GOT3 (cell line): ENCODE data around the gene GSTA2.
"Not testable (repeated sequence)": the region's sequence is repeated elsewhere in the genome, so short reads cannot be mapped to it uniquely, and the experiment has no call there.

Source experiments
- DNase-seq: peaks from one replicate; lab custom pipeline; 2025; ENCODE audit warnings: mixed read lengths; lab: John Stamatoyannopoulos, UW

GSTA2 gene

GRCh38 chr6:52763322-52763916 lies at the start of gene GSTA2:
GSTA2 (minus strand) TSS chr6:52763475; CDS start chr6:52757947, 5,528 bp downstream.
- DNase-seq: not testable (repeated sequence)

- DNase-seq: not testable (repeated sequence)
Observed at GRCh38 chr6:52809777-52810176, 46.5 kb upstream of the GSTA2 start.

DNA sequence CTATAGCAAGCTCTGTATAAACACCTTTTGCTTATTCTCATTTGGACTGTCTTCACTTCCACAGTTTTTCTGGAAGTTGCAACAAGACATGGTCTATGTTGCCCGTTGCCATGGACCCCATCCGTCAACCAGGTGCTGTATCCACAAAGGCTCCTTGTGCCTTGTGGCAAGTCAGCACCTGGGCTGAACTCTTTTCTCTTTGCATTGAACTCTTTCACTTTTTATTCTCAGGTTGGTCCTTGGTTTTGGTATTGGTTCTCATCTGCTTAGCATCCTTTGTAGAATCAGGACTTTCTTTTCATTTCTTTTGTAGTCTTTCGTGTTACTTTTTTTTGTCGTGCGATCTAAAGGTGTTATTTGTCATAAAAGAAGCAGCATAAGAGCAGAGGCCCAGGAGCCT lies 45.4 kb upstream of the GSTA2 start:
- no peak for DNase-seq

DNA sequence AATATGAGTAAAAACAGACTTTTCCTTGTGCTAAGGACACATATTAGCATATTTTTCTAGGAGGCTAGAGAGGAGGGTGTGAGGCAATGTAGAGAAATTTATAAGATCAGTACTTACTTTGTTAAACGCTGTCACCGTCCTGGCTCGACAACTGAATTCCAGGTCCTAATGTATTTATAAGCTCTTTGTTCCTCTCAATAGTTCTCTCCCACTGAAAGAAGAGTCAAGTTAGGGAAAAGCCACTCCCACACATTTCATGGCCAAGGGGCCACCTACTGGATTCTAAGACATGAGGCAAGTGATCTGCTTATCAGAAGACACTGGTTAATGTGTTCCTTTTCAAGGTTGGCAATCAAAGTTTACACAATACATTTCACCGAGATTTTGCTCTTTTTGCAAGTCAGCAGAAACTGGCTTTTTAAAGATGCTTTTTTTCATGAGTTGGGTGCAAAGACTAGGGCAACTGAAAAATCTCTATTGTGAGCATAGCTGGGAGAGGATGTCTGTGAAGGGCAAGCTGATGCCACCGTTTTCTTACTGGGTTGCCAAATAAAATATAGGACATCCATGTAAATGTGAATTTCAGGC lies 40.5 kb upstream of the GSTA2 start, which contains the start of gene GSTA1:
GSTA1 (minus strand) TSS at position 149 of the 588 bp plus-strand sequence. CDS start 4,549 bp downstream, outside the sequence.
- DNase-seq: not testable (repeated sequence)

- no peak for DNase-seq
Observed at GRCh38 chr6:52802806-52803205, 39.5 kb upstream of the GSTA2 start.

DNA sequence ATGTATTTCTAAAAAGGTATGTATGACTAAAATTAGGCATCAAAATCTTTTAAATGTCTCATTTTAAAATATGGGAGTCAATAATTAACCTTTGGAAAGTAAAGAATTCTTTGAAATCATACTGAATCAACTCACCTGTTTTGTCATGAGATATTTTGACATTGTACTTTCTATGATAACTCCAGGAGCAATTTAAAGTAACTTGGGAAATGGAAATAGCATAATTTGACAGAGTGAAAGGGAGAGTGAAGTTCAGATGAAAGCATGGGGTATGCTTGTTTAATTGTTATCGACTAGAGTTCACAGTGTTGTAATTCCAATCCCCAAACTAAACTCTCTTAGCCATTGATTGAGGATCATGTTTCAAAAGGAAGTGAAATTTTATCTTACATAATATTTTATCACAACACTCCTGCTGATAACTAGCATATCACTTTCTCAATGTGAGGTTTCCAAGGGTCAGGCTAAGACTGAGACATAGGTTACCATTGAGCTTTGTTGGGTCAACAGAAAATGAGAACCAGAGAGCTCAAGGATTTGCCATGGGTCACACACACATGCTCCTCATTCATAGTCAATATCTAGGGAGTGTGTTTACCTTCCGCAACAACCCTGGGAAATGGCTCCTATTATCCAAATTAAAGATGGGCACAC lies 38.0 kb upstream of the GSTA2 start:
- no peak for DNase-seq

DNA sequence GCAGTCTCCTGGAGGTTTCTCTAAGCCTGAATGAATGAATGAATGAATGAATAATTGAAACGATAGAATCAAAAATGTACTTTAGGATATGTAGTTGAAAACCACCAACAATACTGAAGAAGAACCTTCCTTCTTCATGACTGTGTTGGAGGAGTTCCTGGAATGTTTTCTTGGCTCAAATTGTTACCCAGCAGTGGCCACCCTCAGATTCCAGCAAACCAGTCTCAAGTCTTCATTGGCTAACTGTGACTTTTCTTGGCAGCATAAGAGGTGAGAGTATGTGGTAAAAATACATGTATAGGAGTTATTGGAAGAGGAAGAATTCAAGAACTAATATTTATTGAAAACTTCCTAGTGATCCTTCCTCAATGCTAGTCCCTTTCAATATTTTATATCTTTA lies 36.0 kb upstream of the GSTA2 start:
- DNase-seq: not testable (repeated sequence)

DNA sequence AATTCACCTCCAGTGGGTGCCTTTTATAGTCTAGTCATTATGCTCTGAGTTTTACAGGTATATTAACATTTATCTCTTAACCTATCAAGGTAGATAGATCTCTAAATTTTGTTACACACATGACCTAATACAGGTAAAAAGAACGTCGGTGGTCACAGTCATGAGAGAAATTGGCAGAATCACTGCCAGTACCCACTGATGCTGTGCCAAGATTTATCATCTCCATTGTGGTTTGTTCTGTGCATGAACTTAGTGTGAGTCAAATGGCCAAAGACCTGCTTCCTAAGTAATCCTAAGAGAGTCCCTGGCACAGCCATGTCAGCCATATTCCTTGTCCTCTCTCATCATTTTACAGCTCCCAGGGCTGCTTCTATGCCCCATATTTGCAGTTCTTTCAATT lies 31.1 kb upstream of the GSTA2 start:
- DNase-seq: not testable (repeated sequence)

DNA sequence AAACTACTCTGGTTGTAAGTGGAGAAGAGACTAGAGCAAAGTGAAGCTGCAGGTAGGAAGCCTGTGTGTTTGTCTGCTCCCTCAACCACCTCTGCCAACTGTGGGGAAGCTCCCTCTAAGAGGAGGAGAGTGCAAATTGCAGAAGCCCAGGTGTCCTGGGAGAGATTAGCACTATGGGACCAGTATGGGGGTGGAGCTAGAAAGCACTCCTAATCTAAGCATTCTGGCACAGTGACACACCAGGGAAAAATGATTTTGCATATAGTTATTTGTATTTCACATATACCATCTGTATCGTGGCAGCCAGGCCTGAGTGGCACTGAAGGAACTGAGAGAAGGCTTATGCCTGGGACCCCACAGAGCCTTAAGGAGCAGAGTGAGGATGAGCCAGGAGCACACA lies 27.6 kb upstream of the GSTA2 start:
- DNase-seq: no peak

DNA sequence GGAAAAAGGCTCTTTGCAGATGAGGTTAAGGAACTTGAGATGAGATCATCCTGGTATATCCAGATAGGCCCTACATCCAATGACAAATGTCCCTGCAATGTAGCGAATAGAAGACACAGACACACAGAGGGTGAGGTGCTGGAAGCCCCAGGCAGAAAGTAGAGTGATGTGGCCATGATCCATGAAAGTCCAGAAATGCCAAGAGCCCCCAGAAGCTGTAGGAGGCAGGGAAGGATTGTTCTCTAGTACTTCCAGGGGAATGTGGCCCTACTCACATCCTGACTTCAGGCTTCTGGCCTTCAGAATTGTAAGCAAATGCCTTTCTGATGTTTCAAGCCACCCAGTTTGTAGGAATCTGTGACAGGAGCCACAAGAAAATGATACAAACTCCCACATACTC lies 26.4 kb upstream of the GSTA2 start:
- not testable (repeated sequence) for DNase-seq

DNA sequence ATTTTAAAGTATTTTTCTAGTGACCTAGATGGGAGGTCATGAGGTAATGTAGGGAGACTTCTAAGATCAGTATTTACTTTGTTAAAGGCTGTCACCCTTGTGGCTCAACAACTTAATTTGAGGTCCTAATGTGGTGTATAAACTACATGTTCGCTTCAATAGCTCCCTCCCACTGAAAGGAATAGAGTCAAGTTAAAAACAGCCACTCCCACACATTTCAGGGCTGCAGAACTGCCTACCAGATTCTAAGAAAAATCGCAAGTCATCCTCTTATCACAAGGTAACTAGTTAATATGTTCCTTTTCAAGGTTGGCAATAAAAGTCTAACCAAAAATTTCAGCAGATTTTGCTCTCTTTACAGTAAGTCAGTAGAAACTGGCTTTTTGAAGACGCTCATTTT lies 25.2 kb upstream of the GSTA2 start:
- no peak for DNase-seq

GRCh38 chr6:52787917-52788316 lies 24.6 kb upstream of the GSTA2 start:
- no peak for DNase-seq

GRCh38 chr6:52786249-52786956 lies 23.1 kb upstream of the GSTA2 start:
- DNase-seq: no peak

- DNase-seq: not testable (repeated sequence)
Observed at GRCh38 chr6:52782696-52783274, 19.5 kb upstream of the GSTA2 start.

DNA sequence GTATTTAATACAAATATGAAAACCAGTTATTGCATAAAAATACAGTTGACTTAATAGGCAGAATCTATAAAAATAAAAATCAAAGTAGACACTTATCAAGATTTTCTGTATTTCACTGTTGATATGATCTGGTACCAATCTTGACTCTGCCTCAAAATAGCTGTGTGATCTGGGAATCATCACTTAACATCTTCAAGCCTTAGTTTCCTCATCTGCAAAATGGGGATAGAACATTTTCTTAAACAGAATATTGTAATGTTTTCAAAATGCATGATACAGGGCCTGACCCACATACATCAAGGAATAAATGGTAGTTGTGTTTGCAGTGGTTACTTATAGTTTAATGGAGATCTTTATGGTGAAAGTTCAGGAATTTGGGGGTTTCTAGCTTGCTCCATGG lies 18.9 kb upstream of the GSTA2 start:
- DNase-seq: not testable (repeated sequence)

GRCh38 chr6:52779237-52779636 lies 16.0 kb upstream of the GSTA2 start:
- no peak for DNase-seq

GRCh38 chr6:52776711-52777351 lies 13.6 kb upstream of the GSTA2 start:
- DNase-seq: not testable (repeated sequence)

DNA sequence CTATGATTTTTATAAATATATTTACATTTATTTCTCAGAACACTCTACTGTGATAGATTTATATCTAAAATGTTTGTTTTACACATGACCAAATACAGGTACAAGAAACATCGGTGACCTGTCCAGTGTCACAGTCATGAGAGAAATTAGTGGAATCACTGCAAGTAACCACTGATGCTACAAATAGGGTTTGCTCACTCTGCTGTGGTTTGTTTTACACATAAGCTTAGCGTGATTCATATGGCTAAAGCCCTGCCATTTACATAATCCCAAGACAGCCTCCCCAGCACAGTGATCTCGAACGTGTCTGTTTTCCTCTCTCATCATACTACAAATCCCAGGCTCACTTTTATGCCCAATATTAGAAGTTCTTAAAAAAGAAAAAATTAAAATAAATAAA lies 6.1 kb upstream of the GSTA2 start:
- DNase-seq: not testable (repeated sequence)

- DNase-seq: not testable (repeated sequence)
Observed at GRCh38 chr6:52767658-52768057, 4.4 kb upstream of the GSTA2 start.

DNA sequence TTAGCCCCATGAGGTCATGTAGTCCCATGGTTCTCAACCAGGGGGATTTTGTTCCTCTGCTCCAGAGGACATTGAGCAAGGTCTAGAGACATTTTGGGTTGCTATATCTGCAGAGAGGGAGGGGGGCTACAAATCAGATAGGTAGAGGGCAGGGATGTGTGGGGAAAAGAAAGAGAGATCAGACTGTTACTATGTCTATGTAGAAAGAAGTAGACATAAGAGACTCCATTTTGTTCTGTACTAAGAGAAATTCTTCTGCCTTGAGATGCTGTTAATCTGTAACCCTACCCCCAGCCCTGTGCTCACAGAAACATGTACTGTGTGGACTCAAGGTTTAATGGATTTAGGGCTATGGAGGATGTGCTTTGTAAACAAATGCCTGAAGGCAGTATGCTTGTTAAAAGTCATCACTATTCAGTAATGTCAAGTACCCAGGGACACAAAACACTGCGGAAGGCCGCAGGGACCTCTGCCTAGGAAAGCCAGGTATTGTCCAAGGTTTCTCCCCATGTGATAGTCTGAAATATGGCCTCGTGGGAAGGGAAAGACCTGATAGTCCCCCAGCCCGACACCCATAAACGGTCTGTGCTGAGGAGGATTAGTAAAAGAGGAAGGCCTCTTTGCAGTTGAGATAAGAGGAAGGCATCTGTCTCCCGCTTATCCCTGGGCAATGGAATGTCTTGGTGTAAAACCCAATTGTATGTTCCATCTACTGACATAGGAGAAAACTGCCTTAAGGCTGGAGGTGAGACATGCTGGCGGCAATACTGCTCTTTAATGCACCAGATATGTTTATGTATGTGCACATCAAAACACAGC lies 1.4 kb downstream of the GSTA2 start:
- DNase-seq: not testable (repeated sequence)
